KMS-11 (cell line): Measurements from ENCODE around the gene FEM1B.
"Not testable (repeated sequence)": the region's sequence is repeated elsewhere in the genome, so short reads cannot be mapped to it uniquely, and the experiment has no call there.

ENCODE experiments used
- H2AFZ ChIP-seq: fragments of 200-600 bp; sonication (generic); 2 replicates; pipeline ENCODE4 v1.6.1; 2016; ENCODE audit warnings: antibody characterized with exemption, mixed run types, low read depth
- H3K27ac ChIP-seq: fragments of 200-600 bp; sonication (generic); 2 replicates; pipeline ENCODE4 v1.6.1; 2016; ENCODE audit warnings: mild to moderate bottlenecking, mixed run types
- H3K27me3 ChIP-seq: fragments of 200-600 bp; sonication (generic); 2 replicates; pipeline ENCODE4 v1.6.1; 2017; ENCODE audit warnings: mild to moderate bottlenecking, low read depth, mixed run types, moderate library complexity; ENCODE audit not compliant: insufficient read depth
- H3K36me3 ChIP-seq: fragments of 200-600 bp; sonication (generic); 2 replicates; pipeline ENCODE4 v1.6.1; 2017; ENCODE audit warnings: mild to moderate bottlenecking, mixed run types; ENCODE audit not compliant: insufficient read depth
- H3K4me1 ChIP-seq: fragments of 200-600 bp; sonication (generic); 2 replicates; pipeline ENCODE4 v1.6.1; 2016; ENCODE audit warnings: mild to moderate bottlenecking, low read depth, mixed run types; ENCODE audit not compliant: poor library complexity, severe bottlenecking
- H3K4me2 ChIP-seq: fragments of 200-600 bp; sonication (generic); 2 replicates; pipeline ENCODE4 v1.7.0; 2016; ENCODE audit warnings: mild to moderate bottlenecking, mixed run types
- H3K4me3 ChIP-seq: fragments of 200-600 bp; sonication (generic); IDR thresholded peaks from 2 replicates; pipeline ENCODE4 v1.6.1; 2017; ENCODE audit warnings: low read depth, low read length, mixed read lengths; ENCODE audit not compliant: insufficient read depth
- H3K79me2 ChIP-seq: fragments of 200-600 bp; sonication (generic); 2 replicates; pipeline ENCODE4 v1.6.1; 2016; ENCODE audit warnings: low read depth, mixed run types; ENCODE audit not compliant: insufficient read depth
- H3K9ac ChIP-seq: fragments of 200-600 bp; sonication (generic); 2 replicates; pipeline ENCODE4 v1.6.1; 2016; ENCODE audit warnings: mild to moderate bottlenecking, mixed run types
- H4K20me1 ChIP-seq: fragments of 200-600 bp; sonication (generic); 2 replicates; pipeline ENCODE4 v1.6.1; 2016; ENCODE audit warnings: mild to moderate bottlenecking, mixed run types; ENCODE audit not compliant: insufficient read depth
- CTCF ChIP-seq: fragments of 200-600 bp; sonication (generic); conservative IDR thresholded peaks from 2 replicates; pipeline ENCODE4 v1.6.1; 2017; ENCODE audit warnings: low read depth, mild to moderate bottlenecking, antibody characterized with exemption, low read length, moderate library complexity, mixed read lengths

FEM1B gene

GRCh38 chr15:68234060-68234459 lies 43.5 kb upstream of the FEM1B start:
- no peak overlapping the region for H3K9ac ChIP-seq
- H3K27ac ChIP-seq = no peak overlapping the region
- no peaks in the 10 kb centered on the region for H3K27me3 ChIP-seq
- H3K36me3 ChIP-seq = no peaks in the 10 kb centered on the region
- H3K4me3 ChIP-seq = no peak overlapping the region
- no peak overlapping the region for H2AFZ ChIP-seq
- TF ChIP-seq CTCF = no peak
- H4K20me1 ChIP-seq = no peaks in the 10 kb centered on the region
- H3K4me1 ChIP-seq = peaks cover 38% of the 10 kb centered on the region
- H3K4me2 ChIP-seq = no peak overlapping the region
- peaks cover 2% of the 10 kb centered on the region; the same call in 1 of the 2 replicates for H3K79me2 ChIP-seq

- not testable (repeated sequence) for H4K20me1 ChIP-seq, H3K9ac ChIP-seq, H3K79me2 ChIP-seq, H3K27ac ChIP-seq, H3K27me3 ChIP-seq, H2AFZ ChIP-seq, H3K4me2 ChIP-seq, H3K4me3 ChIP-seq, H3K36me3 ChIP-seq
- peaks cover 42% of the 10 kb centered on the region for H3K4me1 ChIP-seq
Measured at GRCh38 chr15:68234520-68234919, 43.0 kb upstream of the FEM1B start.

- Histone ChIP-seq H2AFZ (no peak overlapping the region), H3K27ac (no peak overlapping the region), H3K4me2 (no peak overlapping the region), H3K36me3 (no peaks in the 10 kb centered on the region), H4K20me1 (no peaks in the 10 kb centered on the region), H3K4me1 (peaks cover 44% of the 10 kb centered on the region), H3K79me2 (no peaks in the 10 kb centered on the region), H3K4me3 (no peak overlapping the region), H3K9ac (no peak overlapping the region), H3K27me3 (no peaks in the 10 kb centered on the region)
- TF ChIP-seq CTCF = no peak
Measured at GRCh38 chr15:68235022-68235421, 42.5 kb upstream of the FEM1B start.

GRCh38 chr15:68239025-68239424 lies 38.5 kb upstream of the FEM1B start:
- Histone ChIP-seq H2AFZ (no peak overlapping the region), H3K27ac (no peak overlapping the region; the same call in 1 of the 2 replicates), H3K4me3 (no peak overlapping the region), H3K9ac (no peak overlapping the region), H3K4me1 (peaks cover 33% of the 10 kb centered on the region), H3K4me2 (peak overlapping the region; percentile 56), H4K20me1 (no peaks in the 10 kb centered on the region), H3K36me3 (no peaks in the 10 kb centered on the region), H3K27me3 (no peaks in the 10 kb centered on the region), H3K79me2 (no peaks in the 10 kb centered on the region)
- no peak for TF ChIP-seq CTCF

GRCh38 chr15:68241088-68241935 lies 36.2 kb upstream of the FEM1B start:
- no peaks in the 10 kb centered on the region for H3K36me3 ChIP-seq
- H4K20me1 ChIP-seq = no peaks in the 10 kb centered on the region
- no peak overlapping the region for H2AFZ ChIP-seq
- H3K4me3 ChIP-seq = no peak overlapping the region
- peaks cover 23% of the 10 kb centered on the region for H3K4me1 ChIP-seq
- no peaks in the 10 kb centered on the region for H3K27me3 ChIP-seq
- H3K79me2 ChIP-seq = no peaks in the 10 kb centered on the region
- TF ChIP-seq CTCF = no peak
- H3K4me2 ChIP-seq = no peak overlapping the region
- no peak overlapping the region for H3K27ac ChIP-seq
- no peak overlapping the region for H3K9ac ChIP-seq
